IPS-18c (cell line): Measurements from ENCODE around the gene SGSM2.
"Not testable (repeated sequence)": the region's sequence is repeated elsewhere in the genome, so short reads cannot be mapped to it uniquely, and the experiment has no call there.

Experiments
- H3K4me3 ChIP-seq: 2 replicates; pipeline ENCODE4 v1.7.0; 2013; ENCODE audit warnings: low read depth, mild to moderate bottlenecking, low read length, moderate library complexity; ENCODE audit not compliant: insufficient read depth
- H3K9me3 ChIP-seq: one replicate; pipeline ENCODE4 v1.6.1; 2013; ENCODE audit warnings: mild to moderate bottlenecking, low read length, moderate library complexity; ENCODE audit not compliant: control insufficient read depth, insufficient read depth

SGSM2 gene, protein sequence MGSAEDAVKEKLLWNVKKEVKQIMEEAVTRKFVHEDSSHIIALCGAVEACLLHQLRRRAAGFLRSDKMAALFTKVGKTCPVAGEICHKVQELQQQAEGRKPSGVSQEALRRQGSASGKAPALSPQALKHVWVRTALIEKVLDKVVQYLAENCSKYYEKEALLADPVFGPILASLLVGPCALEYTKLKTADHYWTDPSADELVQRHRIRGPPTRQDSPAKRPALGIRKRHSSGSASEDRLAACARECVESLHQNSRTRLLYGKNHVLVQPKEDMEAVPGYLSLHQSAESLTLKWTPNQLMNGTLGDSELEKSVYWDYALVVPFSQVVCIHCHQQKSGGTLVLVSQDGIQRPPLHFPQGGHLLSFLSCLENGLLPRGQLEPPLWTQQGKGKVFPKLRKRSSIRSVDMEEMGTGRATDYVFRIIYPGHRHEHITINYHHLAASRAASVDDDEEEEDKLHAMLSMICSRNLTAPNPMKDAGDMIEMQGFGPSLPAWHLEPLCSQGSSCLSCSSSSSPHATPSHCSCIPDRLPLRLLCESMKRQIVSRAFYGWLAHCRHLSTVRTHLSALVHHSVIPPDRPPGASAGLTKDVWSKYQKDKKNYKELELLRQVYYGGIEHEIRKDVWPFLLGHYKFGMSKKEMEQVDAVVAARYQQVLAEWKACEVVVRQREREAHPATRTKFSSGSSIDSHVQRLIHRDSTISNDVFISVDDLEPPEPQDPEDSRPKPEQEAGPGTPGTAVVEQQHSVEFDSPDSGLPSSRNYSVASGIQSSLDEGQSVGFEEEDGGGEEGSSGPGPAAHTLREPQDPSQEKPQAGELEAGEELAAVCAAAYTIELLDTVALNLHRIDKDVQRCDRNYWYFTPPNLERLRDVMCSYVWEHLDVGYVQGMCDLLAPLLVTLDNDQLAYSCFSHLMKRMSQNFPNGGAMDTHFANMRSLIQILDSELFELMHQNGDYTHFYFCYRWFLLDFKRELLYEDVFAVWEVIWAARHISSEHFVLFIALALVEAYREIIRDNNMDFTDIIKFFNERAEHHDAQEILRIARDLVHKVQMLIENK

DNA sequence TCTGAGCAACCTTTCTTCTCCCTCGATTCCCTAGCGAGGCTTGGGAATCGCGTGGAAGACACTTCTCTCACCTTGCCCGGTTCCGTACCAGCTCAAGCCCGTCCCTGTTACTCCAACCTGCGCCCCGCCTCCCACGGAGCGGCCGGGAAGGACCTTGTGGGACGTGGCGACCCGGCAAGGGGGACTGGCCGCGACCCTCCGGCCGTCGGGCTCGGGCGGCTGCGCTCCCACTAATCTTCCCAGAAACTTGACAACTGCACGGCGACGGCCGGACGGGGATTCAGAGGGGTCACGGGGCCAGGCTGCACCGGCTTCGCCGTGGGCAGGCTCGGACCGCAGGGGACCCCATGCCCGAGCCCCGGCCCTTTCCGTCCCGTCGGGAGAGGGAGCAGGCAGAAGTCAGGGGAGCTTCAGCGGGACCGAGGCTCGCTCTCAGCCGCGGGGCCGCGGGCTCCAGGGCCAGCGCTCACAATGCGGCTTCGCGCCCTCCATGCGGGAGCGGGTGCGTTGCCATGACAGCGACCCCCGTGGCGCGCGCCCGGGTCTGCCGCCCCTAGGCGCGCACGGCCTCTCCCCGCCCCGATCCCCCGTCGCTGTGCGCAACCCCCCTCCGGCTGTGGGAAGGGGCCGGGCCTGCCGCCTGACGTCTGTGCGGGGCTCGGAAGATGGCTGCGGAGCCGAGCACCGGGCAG, at the start of gene SGSM2:
SGSM2 (plus strand) TSS at position 650 of the 692 bp plus-strand sequence. CDS start 188 bp downstream, outside the sequence.
- Histone ChIP-seq H3K9me3 (peaks cover 4% of the 10 kb centered on the region), H3K4me3 (peak within 1 kb of the TSS; percentile 98)

DNA sequence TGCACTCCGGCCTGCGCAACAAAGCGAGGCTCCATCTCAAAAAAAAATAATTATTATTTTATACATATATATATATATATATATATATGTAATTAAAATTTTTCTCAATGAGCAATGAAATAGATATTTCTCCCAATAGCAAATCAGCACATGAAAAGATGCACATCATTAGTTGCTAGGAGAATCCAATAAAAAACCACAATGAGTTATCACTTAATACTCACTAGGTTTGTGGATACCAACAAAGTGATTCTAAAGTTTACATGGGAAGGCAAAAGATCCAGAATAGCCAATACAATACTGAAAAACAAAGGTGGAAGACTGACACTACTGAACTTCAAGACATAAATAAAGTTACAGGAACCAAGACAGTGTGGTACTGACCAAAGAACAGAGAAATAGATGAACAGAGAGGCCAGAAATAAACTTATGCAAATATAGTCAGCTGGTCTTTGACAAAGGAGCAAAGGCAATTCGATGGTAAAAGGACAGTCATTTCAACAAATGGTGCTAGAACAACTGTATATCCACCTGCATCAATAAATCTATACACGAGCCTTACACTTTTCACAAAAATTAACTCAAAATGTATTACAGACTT, 47.3 kb upstream of the SGSM2 start:
- Histone ChIP-seq H3K9me3 (no peaks in the 10 kb centered on the region), H3K4me3 (no peak overlapping the region)

DNA sequence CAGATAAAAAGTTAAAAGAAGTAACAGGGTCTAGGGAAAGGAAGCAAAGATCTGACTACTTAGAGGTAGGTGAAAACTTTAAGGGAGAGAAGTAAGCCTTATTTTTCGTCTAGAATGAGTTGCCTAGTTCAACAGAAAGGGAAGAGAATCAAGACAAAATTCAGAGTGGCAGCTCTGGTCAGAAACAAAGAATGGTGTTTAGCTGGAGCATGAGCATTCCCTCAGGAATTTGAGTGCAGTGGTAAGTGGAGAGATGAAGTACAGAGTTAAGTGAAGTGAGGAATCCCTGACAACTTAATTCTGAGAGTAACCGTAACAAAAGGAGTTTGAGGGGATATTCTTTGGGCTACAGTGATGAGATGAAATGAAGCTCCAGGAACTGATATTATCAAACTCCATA, 45.2 kb upstream of the SGSM2 start:
- peaks cover 2% of the 10 kb centered on the region for H3K9me3 ChIP-seq
- no peak overlapping the region for H3K4me3 ChIP-seq

- Histone ChIP-seq H3K4me3 (no peak overlapping the region), H3K9me3 (peaks cover 2% of the 10 kb centered on the region)
Measured at GRCh38 chr17:2295575-2295974, 41.7 kb upstream of the SGSM2 start.

DNA sequence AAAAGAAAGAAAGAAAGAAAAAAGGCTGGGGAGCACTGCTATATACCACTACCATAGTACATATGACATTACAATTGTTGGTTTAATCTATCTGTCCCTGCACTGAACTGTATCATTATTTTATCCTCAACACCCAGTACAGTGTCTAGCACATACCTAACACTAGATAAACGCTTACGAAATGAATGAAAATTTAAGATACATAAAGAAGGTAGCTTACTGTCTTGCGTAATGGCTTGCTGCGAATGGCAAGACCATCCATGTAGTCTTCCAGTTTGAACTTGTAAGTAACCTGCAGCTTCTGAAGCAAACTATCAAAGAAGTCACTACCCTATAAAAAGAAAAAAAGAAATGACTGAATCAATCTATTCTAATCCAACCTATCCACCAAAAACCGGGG, 40.3 kb upstream of the SGSM2 start:
- peaks cover 2% of the 10 kb centered on the region for H3K9me3 ChIP-seq
- H3K4me3 ChIP-seq: no peak overlapping the region

DNA sequence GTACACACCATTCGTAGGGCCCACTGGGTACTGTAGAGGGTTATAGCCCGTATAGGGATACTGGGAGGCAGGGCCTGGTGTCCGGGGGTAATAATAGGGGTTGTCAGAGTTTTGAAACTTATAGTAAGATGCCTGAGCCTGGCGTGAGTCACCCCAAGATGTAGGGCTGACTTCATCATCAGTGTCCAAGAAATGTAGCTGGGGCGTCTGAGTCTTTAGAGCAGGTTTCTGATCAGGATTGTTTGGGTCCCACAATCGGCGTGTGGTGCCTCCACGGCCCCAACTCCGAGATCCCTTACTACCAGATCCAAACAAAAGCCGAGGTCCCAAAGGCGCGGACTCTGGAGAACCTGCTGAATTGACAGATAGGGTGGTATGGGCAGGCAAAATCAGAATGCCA, 38.2 kb upstream of the SGSM2 start:
- H3K9me3 ChIP-seq: peaks cover 2% of the 10 kb centered on the region
- H3K4me3 ChIP-seq: no peak overlapping the region

GRCh38 chr17:2299756-2300155, 37.5 kb upstream of the SGSM2 start:
- H3K4me3 ChIP-seq: no peak overlapping the region

DNA sequence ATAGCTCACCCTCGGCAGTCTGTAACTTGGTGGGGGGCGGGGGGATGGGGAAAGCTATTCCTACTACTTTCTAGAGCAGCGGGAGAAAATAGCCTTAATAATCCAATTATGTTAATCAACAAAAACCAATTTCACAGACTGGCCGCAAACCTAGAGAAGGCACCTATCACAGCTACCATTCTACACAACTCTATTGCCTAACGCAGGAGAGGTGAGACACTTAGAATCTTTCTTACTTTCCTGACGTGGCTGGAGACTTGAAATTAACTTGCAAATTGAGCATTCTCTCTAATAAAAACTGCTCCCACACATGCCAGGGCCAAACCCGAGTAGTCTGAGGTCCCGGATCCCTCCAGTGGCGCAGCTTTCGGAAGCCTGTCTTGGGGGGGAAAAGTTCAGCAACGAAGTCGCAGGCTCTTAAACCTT, 34.5 kb upstream of the SGSM2 start:
- H3K9me3 ChIP-seq: no peaks in the 10 kb centered on the region
- peak overlapping the region; percentile 96 for H3K4me3 ChIP-seq

More at GRCh38 chr17:2299756-2300155, 37.5 kb upstream of the SGSM2 start:
- H3K9me3 ChIP-seq: peaks cover 2% of the 10 kb centered on the region

GRCh38 chr17:2303204-2304188, 33.8 kb upstream of the SGSM2 start, which contains the start of the genes SMG6 and SRR:
TSS of gene SMG6 (minus strand) at chr17:2303785. CDS start at chr17:2303720, 65 bp downstream.
TSS of gene SRR (plus strand) at chr17:2303950. CDS start at chr17:2315561, 11,611 bp downstream.
- H3K4me3 ChIP-seq: peak within 1 kb of the TSS; percentile 96
- H3K9me3 ChIP-seq: no peaks in the 10 kb centered on the region

DNA sequence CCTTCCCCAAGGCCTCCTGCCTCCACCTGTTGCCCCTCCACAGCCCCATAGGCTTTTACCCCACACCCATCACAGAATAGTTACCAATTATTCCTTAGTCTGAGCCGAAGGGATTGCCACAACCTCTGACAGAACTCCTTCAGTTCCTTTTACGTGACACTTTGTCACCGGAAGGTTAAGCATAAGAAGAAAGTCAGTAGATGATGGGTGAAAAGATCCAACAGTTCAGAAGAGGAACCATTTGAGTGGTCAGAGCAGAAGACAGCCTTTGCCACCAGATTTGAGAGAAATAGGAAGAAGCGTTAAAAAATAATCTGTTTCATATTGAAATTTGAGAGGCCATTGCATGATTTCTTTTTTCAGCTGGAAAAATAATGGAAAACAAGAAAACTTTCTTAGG, 32.4 kb upstream of the SGSM2 start:
- Histone ChIP-seq H3K9me3 (no peaks in the 10 kb centered on the region), H3K4me3 (no peak overlapping the region)

GRCh38 chr17:2309338-2310154, 27.8 kb upstream of the SGSM2 start:
- no peak overlapping the region for H3K4me3 ChIP-seq

GRCh38 chr17:2312736-2313135, 24.6 kb upstream of the SGSM2 start:
- no peaks in the 10 kb centered on the region for H3K9me3 ChIP-seq
- no peak overlapping the region for H3K4me3 ChIP-seq

More at GRCh38 chr17:2309338-2310154, 27.8 kb upstream of the SGSM2 start:
- no peaks in the 10 kb centered on the region for H3K9me3 ChIP-seq

- H3K9me3 ChIP-seq, H3K4me3 ChIP-seq: not testable (repeated sequence)
Measured at GRCh38 chr17:2316916-2317205, 20.4 kb upstream of the SGSM2 start.

GRCh38 chr17:2317796-2318195, 19.5 kb upstream of the SGSM2 start:
- Histone ChIP-seq H3K4me3 (no peak overlapping the region), H3K9me3 (no peaks in the 10 kb centered on the region)

- no peaks in the 10 kb centered on the region for H3K9me3 ChIP-seq
- H3K4me3 ChIP-seq: no peak overlapping the region
Measured at GRCh38 chr17:2319051-2319450, 18.2 kb upstream of the SGSM2 start.
